ENCODE data around the gene RNLS.

- no peak for TF ChIP-seq CTCF (IDR thresholded peaks at IDR 0.05)
- no peak for TF ChIP-seq POLR2A (IDR thresholded peaks at IDR 0.05)
These were observed 60.4 kb downstream of the RNLS start for GRCh38 chr10:88522715-88523114.
